GM19395 (cell line): Measurements from ENCODE around the gene NFATC3.
A peak's percentile ranks its signal among the peaks of the same experiment; 100 is the strongest.
"Not testable (repeated sequence)": the region's sequence is repeated elsewhere in the genome, so short reads cannot be mapped to it uniquely, and the experiment has no call there.

Experiments
- ATAC-seq: cut with Tn5 transposase; IDR thresholded peaks from one replicate; pipeline ENCODE4 v1.9.1; 2021; ENCODE audit warnings: mild to moderate bottlenecking, moderate library complexity; ENCODE audit not compliant: unreplicated experiment

Gene NFATC3

GRCh38 chr16:68115851-68116250 is 30.7 kb downstream of the NFATC3 start:
- ATAC-seq, result no peak

- ATAC-seq, result no peak
Observed at GRCh38 chr16:68116256-68116867, 31.2 kb downstream of the NFATC3 start.

- ATAC-seq, result no peak
Observed at GRCh38 chr16:68117884-68118283, 32.7 kb downstream of the NFATC3 start.

- peak; percentile 56 for ATAC-seq
Observed at GRCh38 chr16:68118954-68119353, 33.8 kb downstream of the NFATC3 start.

- ATAC-seq, result not testable (repeated sequence)
Observed at GRCh38 chr16:68120496-68120895, 35.3 kb downstream of the NFATC3 start.

GRCh38 chr16:68126395-68126794 is 41.2 kb downstream of the NFATC3 start:
- ATAC-seq, result peak; percentile 63

GRCh38 chr16:68128577-68129305 is 43.6 kb downstream of the NFATC3 start:
- ATAC-seq, result no peak

- no peak for ATAC-seq
Observed at GRCh38 chr16:68130520-68130919, 45.4 kb downstream of the NFATC3 start.

- ATAC-seq, result no peak
Observed at GRCh38 chr16:68131813-68132706, 46.9 kb downstream of the NFATC3 start.

GRCh38 chr16:68133000-68133399 is 47.8 kb downstream of the NFATC3 start:
- not testable (repeated sequence) for ATAC-seq

- ATAC-seq, result no peak
Observed at GRCh38 chr16:68134644-68135043, 49.5 kb downstream of the NFATC3 start.

GRCh38 chr16:68136515-68136914 is 51.3 kb downstream of the NFATC3 start:
- ATAC-seq, result no peak

GRCh38 chr16:68144008-68144407 is 58.8 kb downstream of the NFATC3 start:
- ATAC-seq, result no peak

GRCh38 chr16:68146585-68146984 is 61.4 kb downstream of the NFATC3 start:
- no peak for ATAC-seq

GRCh38 chr16:68147444-68147843 is 62.3 kb downstream of the NFATC3 start:
- ATAC-seq, result no peak

- no peak for ATAC-seq
Observed at GRCh38 chr16:68149596-68149995, 64.4 kb downstream of the NFATC3 start.

GRCh38 chr16:68155425-68155824 is 70.3 kb downstream of the NFATC3 start:
- no peak for ATAC-seq

GRCh38 chr16:68162413-68162812 is 77.2 kb downstream of the NFATC3 start:
- no peak for ATAC-seq

- not testable (repeated sequence) for ATAC-seq
Observed at GRCh38 chr16:68163275-68163674, 78.1 kb downstream of the NFATC3 start.

- no peak for ATAC-seq
Observed at GRCh38 chr16:68166264-68166663, 81.1 kb downstream of the NFATC3 start.

GRCh38 chr16:68179196-68179795 is 94.1 kb downstream of the NFATC3 start:
- no peak for ATAC-seq
